ENCODE data around the gene SCN4B.

The SCN4B gene

DNA sequence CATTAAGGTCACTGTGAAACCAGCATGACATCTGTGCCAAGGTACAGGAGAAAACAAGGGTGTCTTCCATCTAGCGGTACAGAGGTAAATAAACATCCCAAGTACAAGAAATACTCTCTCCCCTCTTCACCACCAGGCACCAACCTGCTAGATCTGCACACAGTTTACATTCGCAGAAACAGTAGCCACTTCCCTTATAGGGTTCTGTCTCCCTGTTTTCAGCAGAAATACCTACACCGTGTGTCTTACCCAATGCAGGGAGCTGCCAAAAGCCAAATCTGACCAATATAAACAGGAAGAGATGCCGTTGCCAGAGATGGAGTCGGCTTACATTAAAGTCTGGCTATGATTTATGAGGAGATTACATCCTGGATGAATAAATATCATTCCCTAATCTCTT, 1.2 kb downstream of the SCN4B start:
- DNase-seq: no peak

DNA sequence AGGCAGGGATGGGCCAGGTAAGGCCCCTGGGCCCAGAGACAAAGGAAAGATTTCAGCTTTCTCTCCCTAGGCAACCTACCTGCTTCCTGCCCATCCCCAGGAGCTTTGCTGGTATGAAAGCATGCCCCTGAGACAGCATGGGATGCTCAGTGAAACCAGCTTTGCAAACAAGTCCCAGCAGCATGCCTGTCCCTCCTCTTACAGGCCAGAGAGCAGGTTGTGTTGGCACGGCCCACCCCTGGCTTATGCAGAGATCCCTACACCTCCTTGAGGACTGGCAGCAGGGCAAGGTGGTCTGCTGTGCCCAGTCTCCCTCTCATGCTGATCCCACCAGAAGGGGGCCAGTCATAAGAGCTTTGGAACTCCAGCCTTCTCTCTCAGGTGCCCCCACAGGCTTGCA, 3.1 kb downstream of the SCN4B start:
- no peak for DNase-seq

DNA sequence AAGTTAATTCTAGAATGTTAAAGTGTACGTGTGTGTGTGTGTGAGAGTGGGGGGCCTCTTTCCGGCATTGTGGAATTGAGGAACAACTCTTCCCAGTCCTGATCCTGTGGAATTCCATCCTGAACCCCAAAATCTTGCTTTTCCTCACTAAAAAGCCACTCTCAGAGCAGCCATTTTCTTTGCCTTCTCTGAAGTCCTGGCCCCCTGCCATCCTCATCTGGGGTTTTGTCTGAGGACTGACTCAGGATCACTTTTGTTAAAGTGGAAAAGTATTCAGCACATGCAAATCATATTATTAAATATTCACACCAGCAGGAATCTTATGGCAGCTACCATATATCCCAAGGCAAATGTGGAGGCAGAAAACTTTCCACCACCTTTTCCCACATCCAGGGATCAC, 3.8 kb downstream of the SCN4B start:
- DNase-seq: peak; percentile 9

DNA sequence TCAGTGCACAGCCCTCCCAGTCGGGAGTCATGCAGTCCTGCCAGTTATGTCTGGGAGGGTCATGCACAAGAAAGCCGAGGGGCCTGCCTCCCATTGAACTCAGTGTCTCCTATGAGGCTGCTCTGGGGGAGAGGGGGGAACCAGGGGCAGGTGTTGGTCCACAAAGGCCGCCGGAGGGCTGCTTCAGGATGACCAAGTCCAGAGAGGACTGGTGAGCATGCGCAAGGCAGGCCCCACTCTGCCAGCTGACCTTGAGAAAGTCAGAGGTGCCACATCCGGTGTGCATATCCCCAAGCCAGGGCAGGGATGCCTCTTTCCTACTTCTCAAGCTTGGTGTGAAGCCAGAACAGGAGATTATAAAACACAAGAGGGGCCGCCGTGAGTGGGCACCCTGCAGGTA, 4.4 kb downstream of the SCN4B start:
- DNase-seq: no peak

DNA sequence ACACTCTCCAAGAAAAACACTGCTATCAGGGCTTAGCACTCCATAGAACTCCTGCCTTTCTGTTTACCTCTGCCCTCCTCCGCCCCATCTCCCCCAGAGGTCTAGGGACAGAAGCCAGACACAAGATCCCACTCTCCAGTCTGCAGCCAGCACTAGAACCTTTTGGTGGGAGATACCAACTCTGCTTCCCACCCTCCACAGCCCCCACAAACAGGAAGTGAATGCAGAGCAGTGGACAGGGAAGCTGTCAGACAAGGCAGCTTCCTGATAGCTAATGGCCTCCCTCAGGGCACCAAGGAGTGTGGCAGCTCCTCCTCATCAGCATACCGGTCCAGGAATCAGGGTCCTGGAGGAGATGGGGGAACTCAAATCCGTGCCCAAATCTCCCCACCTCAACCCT, 5.1 kb downstream of the SCN4B start:
- DNase-seq: no peak

DNA sequence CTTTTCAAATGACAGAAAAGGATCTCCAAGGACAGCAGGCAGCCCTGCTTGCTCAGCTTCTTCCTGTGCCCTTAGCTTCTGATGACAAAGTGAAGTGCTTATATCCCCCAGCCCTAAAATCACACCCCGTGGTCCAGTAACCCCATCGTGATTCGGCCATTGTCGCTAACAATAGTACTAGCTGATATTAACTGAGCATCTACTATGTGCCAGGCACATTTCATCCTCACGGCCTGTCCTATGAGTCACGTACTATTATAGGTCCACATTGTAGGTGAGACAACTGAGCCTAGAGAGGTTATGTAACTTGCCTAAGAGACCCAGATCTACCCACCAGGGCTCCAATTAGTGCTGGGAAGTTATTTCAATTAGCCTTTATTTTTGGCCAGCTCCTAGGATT, 6.1 kb downstream of the SCN4B start:
- DNase-seq: no peak

DNA sequence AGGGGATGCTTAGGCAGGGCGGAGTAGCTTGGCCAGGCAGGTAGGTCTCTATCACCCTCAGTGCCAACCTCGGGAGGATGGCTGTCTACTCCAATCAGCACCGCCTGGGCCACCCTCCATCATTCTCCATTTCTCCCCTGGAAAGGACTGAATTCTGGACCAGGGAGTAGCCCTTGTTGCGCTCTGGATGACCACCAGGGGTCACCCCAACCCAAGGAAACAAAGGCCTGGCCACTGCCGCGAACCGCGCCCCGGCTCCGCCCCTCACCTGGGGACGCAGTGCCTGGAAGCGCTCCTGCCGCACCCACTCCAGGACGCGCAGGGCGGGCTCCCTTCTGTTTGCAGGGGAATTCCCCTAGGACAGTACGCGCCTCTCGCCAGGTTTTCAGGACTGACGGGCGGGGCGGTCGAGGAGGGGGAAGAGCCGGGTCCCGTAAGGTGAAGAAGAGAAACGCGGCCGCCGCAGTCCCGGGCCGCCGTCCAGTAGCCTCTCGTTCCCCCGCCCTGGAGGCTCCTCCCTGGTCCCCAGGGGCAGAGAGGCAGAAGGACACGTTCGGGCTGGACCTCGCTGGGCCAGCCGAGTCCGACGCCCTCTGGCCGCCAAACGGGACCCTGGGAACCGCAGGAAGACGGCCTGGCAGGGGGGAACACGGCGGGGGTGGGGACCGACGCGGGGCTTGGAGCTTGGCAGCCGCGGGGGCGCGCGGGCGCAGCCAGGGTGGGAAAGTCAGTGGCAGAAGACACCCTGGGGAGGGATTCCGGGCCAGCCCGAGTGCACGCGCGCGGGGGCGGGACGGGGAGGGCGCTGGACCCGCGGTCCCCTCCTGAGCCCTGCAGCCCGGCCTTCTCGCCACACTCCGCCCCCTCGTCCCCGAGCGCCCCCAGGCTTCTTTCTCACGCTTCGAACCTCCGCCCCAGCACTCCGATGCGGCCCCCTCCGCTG, 7.1 kb downstream of the SCN4B start:
- peak; percentile 58 for DNase-seq

DNA sequence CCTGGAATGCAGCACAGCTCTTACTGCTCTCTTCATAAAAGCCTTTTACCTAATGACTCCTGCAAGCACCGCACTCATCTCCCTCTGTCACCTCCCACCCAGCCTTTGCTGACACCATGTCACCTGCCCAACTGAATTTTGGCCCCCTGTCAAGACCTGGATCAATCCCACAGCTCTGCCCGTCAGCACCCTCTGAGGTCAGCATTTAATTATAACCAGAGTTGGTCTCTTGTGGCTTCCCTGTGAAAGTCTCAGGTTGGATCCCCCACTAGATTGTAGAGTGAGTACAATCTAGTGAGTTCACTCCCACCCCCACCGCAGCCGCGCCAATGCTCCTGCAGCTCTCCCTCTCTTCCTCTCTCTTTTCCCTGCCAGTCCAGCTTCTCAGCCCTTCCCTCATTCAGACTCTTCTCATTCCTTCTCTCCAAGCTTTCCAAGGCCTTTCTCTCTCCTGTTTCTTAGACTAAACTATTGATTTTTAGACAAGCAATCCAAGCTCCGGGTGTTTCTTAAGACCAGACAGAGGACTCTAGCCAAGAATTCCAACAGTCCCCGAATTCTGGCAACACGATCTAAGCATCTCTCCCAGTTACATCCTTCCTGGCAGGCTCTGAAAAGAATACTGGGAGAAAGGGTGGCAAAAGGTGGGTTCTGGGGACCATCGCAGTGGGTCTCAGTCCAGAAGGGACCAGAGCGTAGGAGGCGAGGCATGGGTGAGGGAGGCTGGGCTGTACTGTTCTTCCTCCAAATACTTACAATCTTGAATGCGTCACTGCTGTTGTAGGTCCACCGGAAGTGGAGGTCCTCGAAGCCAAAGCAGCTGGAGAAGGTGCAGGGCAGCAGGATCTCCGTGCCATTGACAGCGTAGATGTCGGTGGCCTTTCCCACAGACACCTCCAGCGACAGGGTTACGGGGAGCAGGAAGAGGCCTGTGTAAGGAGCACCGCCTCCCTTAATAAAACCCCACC, 8.0 kb downstream of the SCN4B start:
- no peak for DNase-seq

DNA sequence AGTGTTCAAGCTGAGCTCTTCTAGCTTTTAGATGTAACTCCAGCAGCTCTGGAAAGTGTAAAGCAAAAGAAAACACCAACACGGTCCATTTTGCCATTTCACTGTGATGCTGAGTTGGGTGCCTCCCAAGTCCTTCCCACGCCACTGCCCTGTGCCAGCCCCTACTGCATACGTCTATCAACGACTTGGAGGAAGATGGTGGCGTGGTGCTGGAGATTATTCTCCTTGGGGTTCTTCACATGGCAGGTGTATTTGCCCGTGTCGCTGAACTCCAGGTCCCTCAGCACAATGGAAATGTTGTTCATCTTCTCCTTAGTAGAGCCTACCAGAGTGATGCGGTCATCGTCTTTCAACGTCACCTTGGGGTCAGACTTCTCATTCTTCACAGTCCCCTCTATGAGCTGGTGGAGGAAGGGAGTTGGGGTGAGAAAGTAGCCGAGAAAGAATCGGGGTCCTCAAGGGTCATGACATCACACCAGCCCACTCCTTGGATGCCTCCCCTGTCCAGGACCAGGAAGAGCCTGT, 8.9 kb downstream of the SCN4B start:
- no peak for DNase-seq

DNA sequence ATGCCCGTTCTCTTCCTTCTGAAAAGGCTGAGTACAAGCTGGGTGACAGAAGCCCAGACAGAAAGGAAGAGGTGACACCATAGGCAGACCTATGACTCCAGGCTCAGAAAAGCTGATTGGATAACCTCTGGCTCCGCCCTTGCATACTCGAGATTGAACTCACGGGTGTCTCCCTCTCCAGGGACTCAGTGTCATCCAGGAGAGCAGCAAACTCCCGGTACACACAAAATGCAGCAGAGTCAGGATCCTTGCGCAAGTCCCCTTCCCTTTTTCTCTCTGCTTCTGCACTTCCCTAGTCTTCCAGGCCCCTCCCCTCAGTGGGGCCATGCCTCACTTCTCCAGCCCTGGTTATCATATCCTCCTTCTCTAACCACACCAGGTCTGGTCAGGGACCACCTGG, 9.8 kb downstream of the SCN4B start:
- no peak for DNase-seq

DNA sequence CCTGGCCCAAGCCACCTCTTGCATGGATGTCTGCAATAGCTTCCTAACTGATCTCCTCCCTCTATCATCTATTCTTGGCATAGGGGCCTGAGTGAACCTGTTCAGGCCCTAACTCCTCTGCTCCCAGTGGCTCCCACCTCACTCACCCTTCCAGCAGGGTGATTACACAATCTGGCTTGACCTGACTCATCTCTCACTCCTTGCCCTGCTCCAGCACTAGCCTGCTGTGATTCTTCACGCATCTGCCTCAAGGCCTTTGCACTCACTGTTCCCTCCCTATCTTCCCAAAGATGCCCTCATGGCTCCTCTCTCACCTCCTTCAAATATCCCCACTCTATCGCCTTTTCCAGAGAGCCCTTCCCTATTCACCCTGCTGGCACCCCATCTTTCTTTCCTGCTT, 10.5 kb downstream of the SCN4B start:
- no peak for DNase-seq

DNA sequence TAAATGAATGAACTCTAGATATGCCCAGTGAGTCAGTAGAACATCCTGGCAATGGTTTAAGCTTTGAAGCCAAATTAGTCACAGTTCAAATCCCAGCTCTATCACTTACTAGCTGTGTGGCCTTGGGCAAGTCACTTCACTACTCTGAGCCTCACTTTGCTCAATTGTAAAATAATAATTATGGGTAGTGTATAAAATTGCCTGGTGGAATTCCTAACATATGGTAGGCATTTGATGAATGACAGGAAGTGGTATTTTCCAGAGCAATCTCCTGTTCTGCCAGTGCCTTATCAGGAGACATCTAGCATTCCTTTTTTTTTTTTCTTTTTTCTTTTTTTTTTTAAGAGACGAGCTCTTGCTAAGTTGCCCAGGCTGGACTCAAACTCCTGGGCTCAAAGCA, 13.0 kb downstream of the SCN4B start:
- DNase-seq: no peak

DNA sequence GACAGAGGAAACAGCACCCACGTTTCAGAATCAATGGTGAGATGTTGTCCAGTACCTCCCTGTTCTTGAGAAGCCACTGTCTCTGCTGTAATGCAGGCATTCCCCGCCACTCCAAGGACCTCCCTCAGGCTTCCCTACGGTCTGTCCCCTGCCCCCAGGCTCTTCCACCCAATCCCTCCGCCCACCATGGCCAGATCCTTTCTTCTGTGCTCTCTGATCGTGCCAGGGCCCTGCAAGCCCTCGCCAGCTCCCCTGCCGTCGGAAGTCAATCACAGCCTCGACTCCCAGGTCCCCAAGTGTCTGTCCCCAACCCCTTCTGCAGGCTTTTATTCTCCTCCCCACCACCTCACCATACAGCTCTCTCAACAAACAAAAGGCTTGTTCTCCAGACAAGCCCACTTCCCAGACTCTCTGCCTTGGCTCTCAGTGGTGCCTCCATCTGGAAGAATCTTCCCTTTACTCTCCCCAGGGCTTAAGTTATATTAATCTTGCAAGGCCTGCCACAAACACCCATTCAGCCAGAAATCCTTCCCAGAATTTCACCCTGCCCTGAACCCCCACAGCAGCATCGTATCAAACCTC, 13.7 kb downstream of the SCN4B start:
- no peak for DNase-seq

DNA sequence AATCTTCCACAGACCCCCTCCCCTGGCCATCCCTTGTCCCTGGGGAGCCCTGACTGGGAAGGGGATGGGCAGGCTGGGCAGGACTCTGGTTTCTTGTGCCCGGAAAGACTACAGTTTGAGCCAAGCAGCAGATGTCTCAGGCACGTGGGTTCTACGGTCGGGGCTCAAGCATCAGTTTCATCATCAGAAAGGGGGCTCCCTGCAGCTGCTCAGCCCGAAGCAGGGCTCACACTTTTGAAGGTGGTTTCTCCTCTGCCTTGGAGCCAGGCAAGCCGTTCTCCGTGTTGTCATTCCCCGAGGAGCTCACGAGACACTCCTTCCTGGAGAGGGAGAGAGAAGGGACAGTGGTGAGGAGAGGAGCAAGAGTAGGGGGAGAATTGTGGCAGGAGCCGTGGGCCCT, 15.8 kb downstream of the SCN4B start:
- no peak for DNase-seq

DNA sequence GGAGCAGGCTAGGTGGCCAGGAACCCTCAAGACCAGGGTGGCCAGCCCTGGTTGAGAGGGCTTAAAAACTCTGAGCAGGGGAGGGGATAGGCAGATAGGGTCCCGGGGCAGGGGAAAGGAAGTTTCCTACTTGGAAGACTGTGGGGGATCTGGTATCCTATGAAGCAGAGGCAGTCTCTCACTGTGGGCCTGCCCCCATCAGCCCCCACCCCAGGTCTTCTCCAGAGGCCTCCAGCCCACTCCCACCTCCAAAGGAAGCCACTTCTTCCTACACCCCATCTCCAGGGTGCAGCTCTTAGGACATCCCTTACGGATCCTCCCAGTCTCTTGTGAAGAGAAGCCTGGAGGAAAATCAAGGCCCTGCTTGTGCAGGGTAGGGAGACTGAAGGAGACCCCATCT, 16.3 kb downstream of the SCN4B start:
- DNase-seq: no peak

DNA sequence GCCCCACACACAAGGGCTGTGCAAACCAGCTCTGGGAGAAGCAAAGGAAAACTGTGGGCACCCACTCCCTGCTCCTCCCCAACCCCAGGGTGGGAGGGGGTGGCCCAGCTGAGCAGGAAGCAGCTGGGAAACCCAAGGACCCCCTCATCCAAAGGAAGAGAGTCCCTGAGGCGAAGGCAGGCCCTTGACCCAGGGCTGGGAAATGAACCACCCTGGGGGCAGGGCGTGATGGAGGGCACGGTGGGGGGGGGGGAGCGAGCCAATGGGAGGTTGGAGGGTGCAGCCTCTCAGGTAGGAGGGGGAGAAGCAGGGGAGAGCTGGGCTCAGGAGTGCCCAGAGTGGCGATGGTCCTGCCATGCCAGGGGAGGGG, 16.8 kb downstream of the SCN4B start:
- DNase-seq: no peak

DNA sequence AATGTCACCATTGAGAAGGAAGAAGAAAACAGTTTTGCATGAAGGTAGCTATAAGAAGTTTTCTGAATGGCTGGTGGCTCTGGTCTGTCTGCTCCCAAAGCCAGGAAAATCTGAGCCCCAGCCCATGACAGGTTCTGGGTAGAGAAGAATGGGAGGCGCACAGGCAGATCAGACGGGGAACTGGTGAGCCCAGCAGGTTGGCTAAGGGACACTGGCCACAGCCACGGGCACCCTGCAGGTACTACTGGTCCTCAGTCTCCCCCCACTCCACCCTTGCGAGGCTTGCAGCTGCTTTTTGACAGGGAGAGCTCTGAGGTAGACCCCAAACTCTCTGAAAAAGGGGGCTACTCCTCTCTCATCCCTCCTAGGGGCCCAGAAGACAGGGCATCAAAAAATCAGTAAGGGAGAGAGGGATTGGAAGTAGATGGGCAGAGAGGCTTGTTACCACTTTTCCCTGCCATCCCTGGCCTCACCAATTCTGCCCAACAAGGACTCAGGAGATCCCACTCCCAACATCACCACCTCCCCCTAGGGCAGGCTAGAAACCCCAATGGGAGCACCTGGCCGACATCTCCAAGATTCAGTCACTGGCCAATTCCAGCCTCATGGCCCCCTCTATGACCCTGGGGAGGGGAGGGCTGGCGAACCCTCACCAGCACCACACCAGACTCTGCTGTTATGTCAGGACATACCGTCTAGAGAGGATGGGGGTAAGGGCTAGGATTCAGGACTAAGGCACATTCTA, 17.4 kb downstream of the SCN4B start:
- no peak for DNase-seq

DNA sequence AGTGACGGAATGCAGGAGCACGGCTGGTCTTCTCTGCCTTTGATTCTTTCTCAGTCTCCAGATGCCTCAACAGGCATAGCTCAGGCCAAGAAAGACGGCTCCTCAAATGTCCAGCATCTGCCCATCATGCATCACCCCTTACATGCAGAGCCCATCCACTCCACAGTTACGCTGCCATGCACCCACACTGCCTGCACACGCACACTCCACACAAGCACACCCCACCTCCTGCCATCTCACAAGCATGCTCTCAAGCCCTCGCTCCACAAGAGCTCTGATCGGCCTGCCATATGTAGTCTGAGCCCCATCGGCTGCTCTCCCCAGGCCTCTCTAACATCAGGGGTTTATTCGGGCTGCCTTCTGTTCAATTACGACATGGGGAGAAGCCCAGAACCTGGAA, 18.8 kb downstream of the SCN4B start:
- DNase-seq: no peak

DNA sequence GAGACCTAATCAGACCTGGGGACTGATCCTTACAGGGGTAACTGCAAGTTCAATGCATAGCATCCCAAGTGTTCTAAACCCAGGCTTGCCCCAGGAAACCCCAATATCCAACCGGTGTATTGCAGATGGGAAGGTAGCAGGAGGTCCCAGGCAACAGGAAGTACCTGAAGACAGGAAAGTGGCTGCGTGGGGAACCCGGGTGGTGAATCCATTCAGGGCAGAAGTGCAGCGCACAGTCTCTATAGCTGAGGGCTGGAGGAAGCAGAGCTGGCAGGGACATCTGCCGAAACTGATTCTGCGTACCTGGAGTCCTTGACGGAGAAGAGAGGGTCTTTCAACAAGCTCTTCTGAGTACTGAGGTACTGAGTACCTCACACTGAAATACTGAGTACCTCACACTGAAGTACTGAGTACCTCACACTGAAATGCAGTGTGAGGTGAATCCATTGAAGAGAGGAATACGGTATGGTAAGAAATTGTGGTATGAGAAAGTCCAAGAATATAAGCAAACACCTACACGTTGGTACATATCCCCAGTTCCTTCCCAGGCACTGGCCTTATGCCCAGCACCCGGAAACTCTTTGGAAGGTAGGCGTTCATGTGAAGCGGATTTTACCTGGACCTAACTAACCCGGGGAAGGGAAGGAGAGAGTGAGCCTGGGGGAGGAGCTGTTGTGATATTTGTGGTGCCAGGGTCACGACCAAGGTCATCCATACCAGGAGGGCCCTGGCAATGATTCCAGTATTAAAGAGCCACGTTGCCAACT, 20.1 kb downstream of the SCN4B start:
- DNase-seq: no peak

DNA sequence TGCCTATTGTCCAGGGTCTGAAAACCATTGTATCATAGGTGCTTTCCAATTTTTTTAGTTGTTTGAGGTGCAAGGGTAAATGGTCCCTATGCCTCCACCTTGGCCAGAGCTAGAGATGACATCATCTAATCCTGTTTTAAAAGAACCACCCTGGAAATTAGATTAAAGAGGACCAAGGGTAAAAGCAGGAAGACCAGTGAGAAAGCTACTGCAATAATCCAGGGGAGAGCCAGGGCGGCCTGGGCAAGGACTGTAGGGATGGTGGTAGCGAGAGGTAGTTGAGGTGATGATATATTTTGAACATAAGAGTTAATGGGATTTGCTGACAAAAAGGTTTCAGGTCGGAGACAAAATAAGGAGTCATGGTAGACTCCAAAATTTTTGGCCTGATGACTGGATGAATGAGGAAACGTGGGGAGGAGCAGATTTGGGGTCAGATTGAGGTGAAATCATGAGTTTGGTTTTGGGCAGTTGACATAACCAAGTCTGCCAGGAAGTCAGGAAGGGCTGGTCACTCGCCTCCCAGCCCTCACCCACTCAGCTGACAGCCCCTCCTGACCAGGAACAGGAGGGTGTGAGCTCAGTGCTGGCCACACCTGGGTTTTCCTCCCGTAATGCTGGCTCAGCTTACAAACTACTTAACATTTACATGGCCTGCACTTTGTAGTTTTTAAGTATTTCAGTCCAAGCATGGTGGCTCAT, 23.0 kb downstream of the SCN4B start:
- DNase-seq: no peak
